ENCODE measurements around the gene CDHR1. TPM values are rescaled to one million over a fixed set of nuclear protein-coding genes. Genes with fewer than 3 reads are reported as not detected.
"Not testable (repeated sequence)": the region's sequence is repeated elsewhere in the genome, so short reads cannot be mapped to it uniquely, and the experiment has no call there.

The CDHR1 gene
- total RNA-seq: 1 to 10 TPM in 1 of 4 donors, under 1 TPM in 3; 0.27 to 3.0 (median 0.34) TPM
- polyA plus RNA-seq: 10 to 100 TPM in 1 of 3 donors, 1 to 10 TPM in 2; 2.4 to 26.6 (median 6.2) TPM

- H3K27me3 ChIP-seq: peaks cover 0 to 44% (median 14%) of the 10 kb centered on the region in 3 donors
- WGBS, 2 donors: 1% methylated on average over 61 of the region's 61 CpGs
- intact Hi-C loops (cut with DNase I): no loop called here
Observed at GRCh38 chr10:84194424-84195043, at the start of gene CDHR1. TSS of gene CDHR1 (plus strand) at chr10:84194537. CDS start at chr10:84194761, 224 bp downstream.

GRCh38 chr10:84147347-84147746 is 47.0 kb upstream of the CDHR1 start:
- TF ChIP-seq POLR2AphosphoS5 (IDR thresholded peaks at IDR 0.05) (no peak), EP300 (IDR thresholded peaks at IDR 0.05) (no peak), POLR2A (IDR thresholded peaks at IDR 0.05) (no peak), CTCF (IDR thresholded peaks at IDR 0.05) (no peak)
- H3K27ac ChIP-seq: no peak overlapping the region
- peaks cover 12 to 97% (median 64%) of the 10 kb centered on the region in 4 donors for H3K36me3 ChIP-seq
- intact Hi-C loops (cut with DNase I): loop anchor here (5.0 kb wide), 1 partner anchor 110 kb away; no protein-coding TSS in a partner anchor
- H3K4me3 ChIP-seq: no peak overlapping the region
- no peaks in the 10 kb centered on the region for H3K27me3 ChIP-seq
- no peak for DNase-seq
- no peaks in the 10 kb centered on the region for H3K9me3 ChIP-seq
- H3K4me1 ChIP-seq: no peaks in the 10 kb centered on the region

More at GRCh38 chr10:84194424-84195043, at the start of gene CDHR1:
- Histone ChIP-seq H3K27ac (no peak within 1 kb of the TSS), H3K9me3 (no peaks in the 10 kb centered on the region), H3K36me3 (no peaks in the 10 kb centered on the region), H3K4me1 (peaks cover 0 to 42% (median 33%) of the 10 kb centered on the region in 4 donors), H3K4me3 (peak within 1 kb of the TSS; percentile 16 to 57 (median 46))
- no peak for TF ChIP-seq EP300 (IDR thresholded peaks at IDR 0.05)
- TF ChIP-seq POLR2AphosphoS5 (IDR thresholded peaks at IDR 0.05): no peak
- no peak for TF ChIP-seq POLR2A (IDR thresholded peaks at IDR 0.05)
- no peak for TF ChIP-seq CTCF (IDR thresholded peaks at IDR 0.05)
- DNase-seq: peak; percentile 60

GRCh38 chr10:84148006-84148597 is 46.2 kb upstream of the CDHR1 start:
- WGBS, 2 donors: 80 to 83% methylated on average over 9 of the region's 9 CpGs
- not testable (repeated sequence) for H3K27ac ChIP-seq, H3K4me1 ChIP-seq, H3K9me3 ChIP-seq, H3K4me3 ChIP-seq, H3K27me3 ChIP-seq, DNase-seq
- H3K36me3 ChIP-seq: peaks cover 12 to 97% (median 64%) of the 10 kb centered on the region in 4 donors
- TF ChIP-seq CTCF (IDR thresholded peaks at IDR 0.05): peak; percentile 7 to 61 (median 48)
- intact Hi-C loops (cut with DNase I): loop anchor here (2.0 to 5.0 kb wide), 2 partner anchors 57 to 109 kb away; no protein-coding TSS in a partner anchor

GRCh38 chr10:84149854-84150253 is 44.5 kb upstream of the CDHR1 start:
- 96 to 97% methylated on average over 2 of the region's 2 CpGs for WGBS, 2 donors

More at GRCh38 chr10:84149854-84150253, 44.5 kb upstream of the CDHR1 start:
- H3K4me1 ChIP-seq: no peaks in the 10 kb centered on the region
- TF ChIP-seq EP300 (IDR thresholded peaks at IDR 0.05) (no peak), POLR2AphosphoS5 (IDR thresholded peaks at IDR 0.05) (no peak), POLR2A (IDR thresholded peaks at IDR 0.05) (no peak), CTCF (IDR thresholded peaks at IDR 0.05) (no peak)
- no peak overlapping the region for H3K27ac ChIP-seq
- no peak overlapping the region for H3K4me3 ChIP-seq
- no peak for DNase-seq
- H3K36me3 ChIP-seq: peaks cover 6 to 97% (median 50%) of the 10 kb centered on the region in 4 donors
- no peaks in the 10 kb centered on the region for H3K9me3 ChIP-seq
- intact Hi-C loops (cut with DNase I): loop anchor here (2.0 to 5.0 kb wide), 2 partner anchors 55 to 107 kb away; no protein-coding TSS in a partner anchor
- no peaks in the 10 kb centered on the region for H3K27me3 ChIP-seq
